Epithelial cell of esophagus (primary cell): ENCODE results near the gene CENPX.

Source experiments
- DNase-seq: peaks from one replicate; pipeline ENCODE4 v3.0.0; 2010; ENCODE audit warnings: low read depth
- H3K4me3 ChIP-seq: 2 replicates; pipeline ENCODE4 v1.5.1; 2011; ENCODE audit warnings: mild to moderate bottlenecking, low read length, control low read depth
- TF ChIP-seq, protein P1 (sequence below): IDR thresholded peaks from 2 replicates; pipeline ENCODE4 v1.5.1; 2011; ENCODE audit warnings: low read depth, mild to moderate bottlenecking, low read length, control low read depth, inconsistent platforms; ENCODE audit not compliant: insufficient read depth; ENCODE audit errors: missing control alignments

The CENPX gene

DNA sequence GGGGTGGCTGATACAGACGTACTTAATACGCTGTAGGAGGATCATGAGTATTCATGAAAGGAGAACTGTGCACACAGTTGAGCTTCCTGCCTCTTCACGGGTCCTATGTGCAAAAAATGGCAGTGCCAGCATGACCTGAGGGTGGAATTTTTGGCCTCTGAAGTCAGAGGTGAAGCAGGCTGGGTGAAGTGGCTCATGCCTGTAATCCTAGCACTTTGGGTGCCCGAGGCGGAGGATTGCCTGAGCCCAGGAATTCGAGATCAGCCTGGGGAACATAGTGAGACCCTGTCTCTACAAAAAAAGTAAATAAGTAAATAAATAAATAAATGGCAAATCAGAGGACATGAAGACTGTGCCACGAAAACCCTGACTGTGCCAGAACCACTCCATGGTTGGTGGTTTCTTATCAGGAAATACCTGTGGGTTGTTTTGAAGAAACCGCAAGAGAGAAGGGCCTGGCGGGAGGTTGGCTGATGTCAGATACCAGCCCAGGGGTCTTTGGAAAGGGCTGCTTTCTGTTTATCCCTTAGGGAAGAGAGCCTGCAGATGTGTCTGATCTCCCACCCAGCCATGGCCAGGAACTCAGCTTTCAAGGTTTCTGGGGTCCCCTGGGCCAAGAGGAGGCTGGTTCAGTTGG lies 41.9 kb downstream of the CENPX start:
- TF ChIP-seq, protein P1, sequence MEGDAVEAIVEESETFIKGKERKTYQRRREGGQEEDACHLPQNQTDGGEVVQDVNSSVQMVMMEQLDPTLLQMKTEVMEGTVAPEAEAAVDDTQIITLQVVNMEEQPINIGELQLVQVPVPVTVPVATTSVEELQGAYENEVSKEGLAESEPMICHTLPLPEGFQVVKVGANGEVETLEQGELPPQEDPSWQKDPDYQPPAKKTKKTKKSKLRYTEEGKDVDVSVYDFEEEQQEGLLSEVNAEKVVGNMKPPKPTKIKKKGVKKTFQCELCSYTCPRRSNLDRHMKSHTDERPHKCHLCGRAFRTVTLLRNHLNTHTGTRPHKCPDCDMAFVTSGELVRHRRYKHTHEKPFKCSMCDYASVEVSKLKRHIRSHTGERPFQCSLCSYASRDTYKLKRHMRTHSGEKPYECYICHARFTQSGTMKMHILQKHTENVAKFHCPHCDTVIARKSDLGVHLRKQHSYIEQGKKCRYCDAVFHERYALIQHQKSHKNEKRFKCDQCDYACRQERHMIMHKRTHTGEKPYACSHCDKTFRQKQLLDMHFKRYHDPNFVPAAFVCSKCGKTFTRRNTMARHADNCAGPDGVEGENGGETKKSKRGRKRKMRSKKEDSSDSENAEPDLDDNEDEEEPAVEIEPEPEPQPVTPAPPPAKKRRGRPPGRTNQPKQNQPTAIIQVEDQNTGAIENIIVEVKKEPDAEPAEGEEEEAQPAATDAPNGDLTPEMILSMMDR: no peak
- no peak for DNase-seq
- H3K4me3 ChIP-seq: no peak overlapping the region

DNA sequence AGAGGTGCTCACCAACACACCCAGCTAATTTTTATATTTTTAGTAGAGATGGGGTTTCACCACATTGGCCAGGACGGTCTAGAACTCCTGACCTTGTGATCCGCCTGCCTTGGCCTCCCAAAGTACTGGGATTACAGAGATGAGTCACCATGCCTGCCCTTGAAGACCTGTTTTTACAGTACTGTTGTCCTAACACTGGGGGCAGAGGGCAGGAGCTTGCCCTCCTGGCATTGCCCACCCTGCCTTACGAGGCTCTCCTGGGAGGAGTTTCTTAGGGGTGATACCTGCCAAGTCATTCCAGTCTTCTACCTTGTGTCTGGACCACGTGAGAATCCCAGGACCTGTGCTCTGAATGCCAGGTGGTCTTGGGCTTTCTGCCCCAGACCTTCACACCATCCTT lies 42.6 kb downstream of the CENPX start:
- no peak for DNase-seq
- no peak overlapping the region for H3K4me3 ChIP-seq
- TF ChIP-seq, protein P1: no peak

DNA sequence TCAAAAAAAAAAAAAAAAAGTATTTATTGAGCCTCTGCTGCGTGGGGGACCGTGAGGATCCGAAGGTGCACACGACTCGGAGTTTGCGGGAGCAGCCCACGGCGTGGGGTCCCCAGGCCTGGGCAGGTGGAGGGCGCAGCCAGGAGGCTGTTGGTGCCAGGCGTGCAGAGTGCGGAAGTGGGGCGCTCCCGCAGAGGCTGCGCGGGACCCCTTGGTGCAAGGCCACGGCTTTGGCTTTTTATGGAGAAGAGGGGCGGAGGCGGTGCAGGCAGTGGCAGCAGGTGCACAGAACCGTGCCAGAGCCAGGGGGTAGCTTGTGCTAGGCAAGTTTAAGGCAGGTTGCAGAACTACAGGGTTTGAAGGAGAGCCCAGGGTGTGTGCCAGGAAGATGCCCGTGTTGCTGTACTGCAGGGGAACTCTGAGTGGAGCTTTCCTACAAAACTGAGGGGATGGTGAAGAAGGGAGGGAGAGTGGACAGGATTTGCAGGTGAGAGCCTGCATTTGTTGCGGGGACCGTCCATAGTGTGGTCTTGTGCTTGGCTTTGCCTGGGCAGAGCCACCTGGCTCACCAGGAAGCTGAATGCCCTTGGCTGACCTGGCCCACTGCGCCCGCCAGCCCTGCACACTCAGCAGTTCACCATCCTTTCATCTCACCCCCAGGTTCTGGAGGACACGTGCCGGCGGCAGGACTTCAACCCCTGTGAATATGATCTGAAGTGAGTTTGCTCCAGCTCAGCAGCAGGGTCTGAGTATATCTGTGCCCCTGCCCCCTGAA lies 44.0 kb downstream of the CENPX start:
- peak overlapping the region; percentile 81 for H3K4me3 ChIP-seq
- no peak for DNase-seq
- TF ChIP-seq, protein P1: no peak

DNA sequence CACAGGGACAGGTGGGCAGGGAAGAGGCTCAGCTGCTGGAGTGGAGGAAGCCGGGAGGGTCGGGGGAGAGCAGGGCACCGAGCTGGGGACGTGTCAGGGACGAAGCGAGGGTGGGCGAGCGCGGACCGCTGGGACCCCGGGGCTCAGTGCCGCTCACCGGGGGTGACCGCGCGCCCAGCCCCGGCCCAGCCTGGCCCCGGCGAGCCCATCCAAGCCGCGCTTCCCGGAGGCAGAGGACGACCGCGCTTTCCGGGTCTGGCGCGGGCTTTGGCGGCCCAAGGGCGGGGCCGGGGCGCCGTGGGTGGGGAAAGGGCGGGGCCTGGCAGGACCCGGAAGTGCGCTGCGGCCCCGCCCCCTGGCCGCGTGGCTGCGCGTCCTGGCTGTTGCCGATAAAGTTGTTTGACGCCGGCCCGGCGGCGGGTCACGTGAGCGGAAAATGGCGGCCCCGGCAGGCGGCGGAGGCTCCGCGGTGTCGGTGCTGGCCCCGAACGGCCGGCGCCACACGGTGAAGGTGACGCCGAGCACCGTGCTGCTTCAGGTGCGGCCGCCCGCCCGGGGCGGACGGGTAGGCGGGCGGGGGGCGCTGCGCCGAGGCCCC lies 45.4 kb downstream of the CENPX start, which contains the start of gene ASPSCR1:
Gene ASPSCR1 (plus strand): TSS at position 419 of the 598 bp plus-strand sequence. CDS start 18 bp downstream, at position 437.
- DNase-seq: peak; percentile 95
- peak within 1 kb of the TSS; percentile 81 for H3K4me3 ChIP-seq
- TF ChIP-seq, protein P1: no peak

DNA sequence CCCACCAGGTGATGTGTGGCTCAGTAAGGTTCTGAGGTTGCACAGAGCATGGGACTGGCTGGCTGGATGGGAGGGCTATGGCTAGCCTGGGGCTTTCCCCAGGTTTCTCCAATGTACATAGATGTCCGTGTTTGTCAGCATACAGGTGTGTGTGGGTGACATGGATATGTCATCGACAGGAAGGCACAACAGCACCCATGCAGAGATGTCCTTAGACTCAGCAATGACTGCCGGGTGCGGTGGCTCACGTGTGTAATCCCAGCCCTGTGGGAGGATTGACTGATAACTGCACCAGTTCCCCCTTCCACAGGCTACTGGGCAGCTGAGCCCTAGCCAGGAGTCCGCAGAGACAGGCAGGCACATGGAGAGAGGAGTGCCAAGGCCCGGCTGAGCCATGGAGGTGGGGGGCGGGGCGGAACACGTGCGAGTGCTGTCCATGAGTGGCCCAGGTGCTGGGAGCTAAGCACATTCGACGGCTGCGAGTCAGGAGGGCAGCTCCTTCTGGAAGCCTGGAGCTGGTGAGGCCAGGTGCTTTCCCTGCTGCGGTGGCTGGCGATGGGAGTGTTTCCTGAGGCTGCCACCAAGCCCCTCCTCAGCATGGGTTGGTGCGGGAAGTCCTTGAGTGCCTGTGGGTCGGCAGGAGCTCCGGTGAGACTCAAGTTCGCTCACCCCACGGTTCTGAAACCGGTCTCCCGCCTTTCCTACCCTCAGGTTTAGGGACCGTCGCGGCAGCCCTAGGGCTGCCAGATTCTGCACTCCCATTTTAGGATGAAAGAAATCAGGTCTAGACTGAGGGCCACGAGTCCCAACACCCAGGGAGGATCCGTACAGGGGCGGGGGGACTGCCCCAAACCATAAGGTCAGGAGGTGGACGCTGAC lies 46.1 kb downstream of the CENPX start:
- H3K4me3 ChIP-seq: peak overlapping the region; percentile 62
- TF ChIP-seq, protein P1: no peak
- peak; percentile 29 for DNase-seq

DNA sequence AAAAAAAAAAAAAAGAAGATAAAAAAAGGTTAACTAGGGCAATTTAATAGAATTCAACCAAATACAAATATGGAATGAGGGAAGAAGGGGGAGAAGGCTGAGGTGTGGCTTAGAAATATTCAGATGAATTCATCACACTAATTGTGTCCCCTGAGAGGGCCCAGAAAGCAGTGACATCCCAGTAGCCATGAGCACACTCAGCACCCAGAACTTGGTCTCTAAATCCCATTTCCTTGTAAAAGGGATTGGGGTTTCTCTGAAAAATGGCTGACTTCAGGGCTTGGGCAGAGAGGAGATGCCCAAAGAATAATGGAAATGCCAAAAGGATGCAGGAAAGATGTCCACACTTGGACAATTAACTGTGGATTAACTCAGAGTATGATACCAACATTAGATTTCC lies 49.2 kb downstream of the CENPX start:
- H3K4me3 ChIP-seq: no peak overlapping the region
- DNase-seq: no peak
- TF ChIP-seq, protein P1: no peak
